ENCODE measurements around the gene ZNF574. TPM values are rescaled to one million over a fixed set of nuclear protein-coding genes. Genes with fewer than 3 reads are reported as not detected.

The ZNF574 gene
- total RNA-seq, 3 donors from 2014 or later: 11.2 to 17.5 (median 17.0) TPM

DNA sequence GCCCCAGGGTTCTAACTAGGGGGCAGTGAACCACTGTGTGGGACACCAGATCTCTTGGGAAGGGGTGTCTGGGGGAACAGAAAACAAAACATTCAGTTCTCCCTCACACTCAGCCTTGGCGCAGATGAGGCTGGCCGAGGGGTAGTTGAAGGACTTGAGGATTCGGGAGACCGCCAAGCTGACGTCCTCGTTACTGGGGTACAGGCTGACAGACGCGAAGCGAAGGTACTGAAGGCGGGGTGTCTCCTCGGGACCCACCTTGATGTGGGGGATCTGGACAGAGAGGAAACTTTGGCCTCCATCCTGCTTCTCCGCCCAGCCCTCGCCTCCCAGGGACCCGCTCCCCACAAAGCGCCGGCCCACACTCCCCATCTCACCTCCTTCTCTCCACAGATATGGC lies 13.6 kb upstream of the ZNF574 start:
- TF ChIP-seq, protein P1, sequence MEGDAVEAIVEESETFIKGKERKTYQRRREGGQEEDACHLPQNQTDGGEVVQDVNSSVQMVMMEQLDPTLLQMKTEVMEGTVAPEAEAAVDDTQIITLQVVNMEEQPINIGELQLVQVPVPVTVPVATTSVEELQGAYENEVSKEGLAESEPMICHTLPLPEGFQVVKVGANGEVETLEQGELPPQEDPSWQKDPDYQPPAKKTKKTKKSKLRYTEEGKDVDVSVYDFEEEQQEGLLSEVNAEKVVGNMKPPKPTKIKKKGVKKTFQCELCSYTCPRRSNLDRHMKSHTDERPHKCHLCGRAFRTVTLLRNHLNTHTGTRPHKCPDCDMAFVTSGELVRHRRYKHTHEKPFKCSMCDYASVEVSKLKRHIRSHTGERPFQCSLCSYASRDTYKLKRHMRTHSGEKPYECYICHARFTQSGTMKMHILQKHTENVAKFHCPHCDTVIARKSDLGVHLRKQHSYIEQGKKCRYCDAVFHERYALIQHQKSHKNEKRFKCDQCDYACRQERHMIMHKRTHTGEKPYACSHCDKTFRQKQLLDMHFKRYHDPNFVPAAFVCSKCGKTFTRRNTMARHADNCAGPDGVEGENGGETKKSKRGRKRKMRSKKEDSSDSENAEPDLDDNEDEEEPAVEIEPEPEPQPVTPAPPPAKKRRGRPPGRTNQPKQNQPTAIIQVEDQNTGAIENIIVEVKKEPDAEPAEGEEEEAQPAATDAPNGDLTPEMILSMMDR (IDR thresholded peaks at IDR 0.05): no peak
- Histone ChIP-seq H3K9me3 (no peaks in the 10 kb centered on the region), H3K4me3 (no peak overlapping the region), H3K36me3 (ENCODE audit: low read depth) (no peaks in the 10 kb centered on the region), H3K4me1 (ENCODE audit: low read depth) (no peaks in the 10 kb centered on the region)
- DNase-seq (no peak), ATAC-seq (no peak)
- intact Hi-C loops (cut with DNase I, micrococcal nuclease): no loop called here

DNA sequence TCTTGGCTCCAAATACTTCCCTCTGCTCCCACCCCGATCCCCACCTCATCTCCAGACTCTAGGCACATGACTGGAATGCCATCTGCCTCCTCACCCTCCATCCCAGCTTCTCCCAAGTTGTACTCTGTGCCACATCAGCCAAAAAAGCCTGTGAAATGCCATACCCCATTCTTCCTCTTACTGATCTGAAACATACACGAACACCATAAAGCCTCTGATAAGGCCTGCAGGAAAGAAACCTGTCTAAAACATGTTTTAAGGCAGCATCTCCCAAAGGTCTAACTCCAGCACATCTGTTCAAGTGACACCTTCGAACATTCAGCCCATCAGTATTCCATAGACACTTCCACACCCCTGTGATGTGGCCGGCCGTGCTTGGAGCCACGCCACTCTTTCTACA lies 11.5 kb upstream of the ZNF574 start:
- intact Hi-C loops (cut with DNase I, micrococcal nuclease): no loop called here
- Histone ChIP-seq H3K4me1 (ENCODE audit: low read depth) (no peaks in the 10 kb centered on the region), H3K36me3 (ENCODE audit: low read depth) (no peaks in the 10 kb centered on the region), H3K4me3 (no peak overlapping the region), H3K9me3 (no peaks in the 10 kb centered on the region)
- TF ChIP-seq, protein P1 (IDR thresholded peaks at IDR 0.05): no peak
- no peak for DNase-seq
- ATAC-seq: no peak

DNA sequence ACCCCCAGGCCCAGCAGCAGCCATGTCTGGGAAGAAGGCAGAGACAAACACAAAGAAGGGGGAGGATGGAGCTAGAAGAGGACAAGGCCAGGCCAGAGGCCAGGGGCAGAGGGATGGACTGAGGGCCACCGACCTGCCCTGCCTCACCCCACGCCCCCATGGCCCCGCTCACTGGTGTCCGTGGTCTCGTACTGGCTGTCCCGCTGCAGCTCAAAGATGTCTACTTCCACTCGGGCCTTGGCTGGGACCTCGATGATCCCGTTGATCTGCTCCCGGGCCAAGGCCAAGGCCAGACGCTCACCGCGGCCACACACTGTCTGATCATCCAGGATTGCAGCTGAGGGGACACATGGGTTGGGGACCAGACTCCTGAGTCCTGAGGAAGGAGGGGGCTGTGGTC lies 10.9 kb upstream of the ZNF574 start:
- TF ChIP-seq, protein P1 (IDR thresholded peaks at IDR 0.05): no peak
- ATAC-seq: no peak
- H3K36me3 ChIP-seq (ENCODE audit: low read depth): no peaks in the 10 kb centered on the region

DNA sequence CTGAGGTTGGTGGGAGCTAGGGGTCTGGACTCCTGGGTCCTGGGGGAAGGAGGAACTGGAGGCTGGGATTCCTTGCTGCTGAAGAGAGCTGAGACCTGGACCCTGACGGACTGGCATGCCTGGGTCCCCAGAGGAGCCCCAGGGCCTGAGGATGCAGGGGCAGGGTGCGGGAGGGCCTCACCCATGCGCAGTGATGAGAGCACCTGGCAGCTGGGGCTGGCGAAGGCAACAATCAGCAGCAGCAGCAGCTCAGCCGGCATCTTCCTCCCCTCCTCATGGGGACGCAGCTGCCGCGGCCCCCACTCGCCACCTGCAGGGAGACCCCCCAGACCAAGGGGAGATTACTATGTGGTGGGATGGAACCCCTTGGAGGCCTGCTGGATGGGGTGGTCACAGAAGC lies 10.5 kb upstream of the ZNF574 start:
- no peaks in the 10 kb centered on the region for H3K4me1 ChIP-seq (ENCODE audit: low read depth)

More for the DNA sequence above, 10.9 kb upstream of the ZNF574 start:
- DNase-seq: no peak
- Histone ChIP-seq H3K9me3 (no peaks in the 10 kb centered on the region), H3K4me3 (no peak overlapping the region), H3K4me1 (ENCODE audit: low read depth) (no peaks in the 10 kb centered on the region)
- intact Hi-C loops (cut with DNase I, micrococcal nuclease): no loop called here

DNA sequence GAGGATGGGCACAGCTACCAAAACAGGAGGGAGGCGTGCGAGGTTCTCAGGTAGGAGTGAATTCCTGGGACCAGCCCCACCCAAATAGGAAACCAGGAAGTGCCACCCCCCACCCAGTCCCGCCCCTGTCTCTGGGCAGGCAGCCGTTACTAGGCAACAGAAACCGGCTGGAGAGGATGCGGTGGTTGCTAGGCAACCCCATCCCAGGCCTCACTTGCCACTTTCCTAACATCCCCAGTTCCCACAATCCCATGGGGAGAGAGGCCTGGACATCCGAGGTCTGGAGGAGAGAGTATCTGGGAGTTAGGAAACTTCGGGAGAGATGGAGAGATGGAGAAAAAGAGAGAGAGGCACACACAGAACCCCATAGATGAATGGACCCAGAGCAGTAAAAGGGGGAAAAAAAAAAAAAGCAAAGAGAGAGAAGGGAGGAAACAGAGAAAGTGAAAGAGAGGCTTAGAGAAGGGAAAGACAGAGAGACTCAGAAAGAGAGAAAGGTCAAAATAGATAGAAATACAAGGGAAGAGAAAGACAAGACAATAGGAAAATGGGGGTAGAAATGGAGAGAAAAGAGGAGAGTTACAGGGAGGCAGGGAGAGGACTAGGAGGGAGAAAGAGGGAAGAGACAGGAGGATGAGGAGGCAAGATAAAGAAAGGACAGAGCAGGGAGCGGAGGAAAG lies 9.8 kb upstream of the ZNF574 start:
- TF ChIP-seq, protein P1 (IDR thresholded peaks at IDR 0.05): no peak
- H3K4me3 ChIP-seq: no peak overlapping the region
- intact Hi-C loops (cut with DNase I, micrococcal nuclease): no loop called here
- ATAC-seq: peak; percentile 22
- H3K4me1 ChIP-seq (ENCODE audit: low read depth): no peaks in the 10 kb centered on the region
- DNase-seq: no peak
- H3K36me3 ChIP-seq (ENCODE audit: low read depth): no peaks in the 10 kb centered on the region
- H3K9me3 ChIP-seq: no peaks in the 10 kb centered on the region

More for the DNA sequence above, 10.5 kb upstream of the ZNF574 start:
- intact Hi-C loops (cut with DNase I, micrococcal nuclease): no loop called here
- ATAC-seq: no peak
- TF ChIP-seq, protein P1 (IDR thresholded peaks at IDR 0.05): no peak
- Histone ChIP-seq H3K9me3 (no peaks in the 10 kb centered on the region), H3K36me3 (ENCODE audit: low read depth) (no peaks in the 10 kb centered on the region), H3K4me3 (no peak overlapping the region)
- DNase-seq: no peak
